Measurements from ENCODE around the gene TEKTIP1.

The TEKTIP1 gene

GRCh38 chr19:3532154-3532786, 6.7 kb upstream of the TEKTIP1 start:
- FAIRE-seq (no peak), DNase-seq (ENCODE audit: insufficient read length, low spot score) (no peak)
- TF ChIP-seq CTCF (IDR thresholded peaks at IDR 0.05; ENCODE audit: insufficient read depth, missing control alignments), result no peak

- FAIRE-seq (no peak), DNase-seq (ENCODE audit: insufficient read length, low spot score) (no peak)
- TF ChIP-seq CTCF (IDR thresholded peaks at IDR 0.05; ENCODE audit: insufficient read depth, missing control alignments), result no peak
These were observed 5.9 kb upstream of the TEKTIP1 start for GRCh38 chr19:3533033-3533432.

GRCh38 chr19:3533563-3534216, 5.3 kb upstream of the TEKTIP1 start:
- DNase-seq (ENCODE audit: insufficient read length, low spot score), result no peak
- FAIRE-seq, result no peak
- TF ChIP-seq CTCF (IDR thresholded peaks at IDR 0.05; ENCODE audit: insufficient read depth, missing control alignments), result no peak

GRCh38 chr19:3534375-3535234, 4.4 kb upstream of the TEKTIP1 start:
- no peak for TF ChIP-seq CTCF (IDR thresholded peaks at IDR 0.05; ENCODE audit: insufficient read depth, missing control alignments)
- no peak for DNase-seq (ENCODE audit: insufficient read length, low spot score)
- no peak for FAIRE-seq

- no peak for TF ChIP-seq CTCF (IDR thresholded peaks at IDR 0.05; ENCODE audit: insufficient read depth, missing control alignments)
- no peak for DNase-seq (ENCODE audit: insufficient read length, low spot score)
- no peak for FAIRE-seq
These were observed 3.8 kb upstream of the TEKTIP1 start for GRCh38 chr19:3535235-3535535.

GRCh38 chr19:3535563-3535965, 3.4 kb upstream of the TEKTIP1 start:
- no peak for DNase-seq (ENCODE audit: insufficient read length, low spot score)
- no peak for FAIRE-seq
- TF ChIP-seq CTCF (IDR thresholded peaks at IDR 0.05; ENCODE audit: insufficient read depth, missing control alignments), result no peak

- DNase-seq (ENCODE audit: insufficient read length, low spot score) (no peak), FAIRE-seq (no peak)
- TF ChIP-seq CTCF (IDR thresholded peaks at IDR 0.05; ENCODE audit: insufficient read depth, missing control alignments), result no peak
These were observed 3.0 kb upstream of the TEKTIP1 start for GRCh38 chr19:3535981-3536380.
